Fibroblast of lung (primary cell): Measurements from ENCODE around the gene PLOD3.

ENCODE experiments used
- EZH2 ChIP-seq: IDR thresholded peaks from 2 replicates; pipeline ENCODE4 v1.5.1; 2012; ENCODE audit warnings: low read length, control low read depth, mild to moderate bottlenecking; ENCODE audit errors: missing control alignments
- TF ChIP-seq, protein P1 (sequence below), 2 donors: IDR thresholded peaks in 1 of 2; conservative IDR thresholded peaks in 1 of 2; 1 replicate in 1 of 2; 2 replicates in 1 of 2; pipeline ENCODE4 v1.5.1; 2011 to 2012; ENCODE audit warnings: low read length in 2 of 2, control low read depth in 1 of 2, inconsistent platforms in 1 of 2, low read depth in 1 of 2, mild to moderate bottlenecking in 1 of 2

- TF ChIP-seq, protein P1, sequence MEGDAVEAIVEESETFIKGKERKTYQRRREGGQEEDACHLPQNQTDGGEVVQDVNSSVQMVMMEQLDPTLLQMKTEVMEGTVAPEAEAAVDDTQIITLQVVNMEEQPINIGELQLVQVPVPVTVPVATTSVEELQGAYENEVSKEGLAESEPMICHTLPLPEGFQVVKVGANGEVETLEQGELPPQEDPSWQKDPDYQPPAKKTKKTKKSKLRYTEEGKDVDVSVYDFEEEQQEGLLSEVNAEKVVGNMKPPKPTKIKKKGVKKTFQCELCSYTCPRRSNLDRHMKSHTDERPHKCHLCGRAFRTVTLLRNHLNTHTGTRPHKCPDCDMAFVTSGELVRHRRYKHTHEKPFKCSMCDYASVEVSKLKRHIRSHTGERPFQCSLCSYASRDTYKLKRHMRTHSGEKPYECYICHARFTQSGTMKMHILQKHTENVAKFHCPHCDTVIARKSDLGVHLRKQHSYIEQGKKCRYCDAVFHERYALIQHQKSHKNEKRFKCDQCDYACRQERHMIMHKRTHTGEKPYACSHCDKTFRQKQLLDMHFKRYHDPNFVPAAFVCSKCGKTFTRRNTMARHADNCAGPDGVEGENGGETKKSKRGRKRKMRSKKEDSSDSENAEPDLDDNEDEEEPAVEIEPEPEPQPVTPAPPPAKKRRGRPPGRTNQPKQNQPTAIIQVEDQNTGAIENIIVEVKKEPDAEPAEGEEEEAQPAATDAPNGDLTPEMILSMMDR (conservative IDR thresholded peaks at IDR 0.05 in 1 of 2, IDR thresholded peaks at IDR 0.05 in 1 of 2; ENCODE audit: low read depth in 1 of 2, low read length in 2 of 2): no peak
- TF ChIP-seq EZH2: peak; percentile 65
Measured at GRCh38 chr7:101163279-101164070, 53.9 kb downstream of the PLOD3 start.
